Bronchial smooth muscle cell (primary cell): ENCODE data around the gene NUP107. TPM values are rescaled to one million over a fixed set of nuclear protein-coding genes. Genes with fewer than 3 reads are reported as not detected.

Experiments used
- total RNA-seq: library from RNA; depleted of rRNA; stranded (reverse); fragments of >200 nt; gene quantifications from 2 replicates; pipeline ENCODE4 v1.2.1, GENCODE V29; 2014

The NUP107 gene
- 23.5 and 27.9 TPM in 2 replicates for total RNA-seq

DNA sequence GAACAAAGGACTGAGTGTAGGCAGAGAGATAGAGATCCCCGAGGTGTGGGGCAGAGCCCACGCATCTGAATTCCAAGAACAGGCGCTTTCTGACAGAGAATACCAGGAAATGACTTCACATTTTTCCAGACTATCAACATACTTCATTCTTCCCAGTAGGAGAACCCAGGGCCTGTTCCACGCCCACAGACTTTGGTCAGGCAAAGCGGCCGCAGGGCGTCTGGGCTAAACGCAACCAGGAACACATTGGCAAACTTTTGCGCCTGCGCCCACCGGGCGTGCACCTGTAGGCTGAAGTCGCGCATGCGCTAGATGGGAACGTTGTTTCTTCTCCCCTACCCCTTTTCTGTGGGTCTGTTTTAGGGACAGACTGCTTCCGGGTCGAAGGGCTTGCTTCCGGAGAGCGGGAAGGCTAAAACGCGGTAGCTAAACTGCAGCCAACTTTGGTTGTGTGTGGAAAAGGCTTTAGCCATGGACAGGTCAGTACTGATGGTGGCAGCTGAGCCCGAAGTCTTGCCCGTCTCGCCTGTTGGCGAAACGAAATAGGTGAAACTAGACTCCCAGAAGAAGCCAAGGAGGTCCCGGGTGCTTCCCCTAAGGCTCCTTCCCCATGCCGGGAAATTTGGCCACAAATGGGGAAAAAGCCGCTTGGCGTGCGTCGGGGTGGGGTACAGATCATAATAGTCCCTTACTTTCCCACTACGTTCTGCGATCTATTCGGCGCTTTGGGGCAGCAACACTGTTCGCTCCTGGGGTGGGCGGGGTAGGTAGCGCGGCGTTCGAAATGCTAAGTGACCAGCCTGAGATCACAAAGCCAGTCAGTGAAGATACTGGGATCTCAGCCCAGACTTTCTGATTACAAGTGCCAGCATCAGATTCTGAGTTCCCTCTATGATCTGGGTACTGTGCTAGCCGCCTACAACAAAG, at the start of gene NUP107:
NUP107 (plus strand) TSS at position 384 of the 927 bp plus-strand sequence; CDS start at position 472, 88 bp downstream.

DNA sequence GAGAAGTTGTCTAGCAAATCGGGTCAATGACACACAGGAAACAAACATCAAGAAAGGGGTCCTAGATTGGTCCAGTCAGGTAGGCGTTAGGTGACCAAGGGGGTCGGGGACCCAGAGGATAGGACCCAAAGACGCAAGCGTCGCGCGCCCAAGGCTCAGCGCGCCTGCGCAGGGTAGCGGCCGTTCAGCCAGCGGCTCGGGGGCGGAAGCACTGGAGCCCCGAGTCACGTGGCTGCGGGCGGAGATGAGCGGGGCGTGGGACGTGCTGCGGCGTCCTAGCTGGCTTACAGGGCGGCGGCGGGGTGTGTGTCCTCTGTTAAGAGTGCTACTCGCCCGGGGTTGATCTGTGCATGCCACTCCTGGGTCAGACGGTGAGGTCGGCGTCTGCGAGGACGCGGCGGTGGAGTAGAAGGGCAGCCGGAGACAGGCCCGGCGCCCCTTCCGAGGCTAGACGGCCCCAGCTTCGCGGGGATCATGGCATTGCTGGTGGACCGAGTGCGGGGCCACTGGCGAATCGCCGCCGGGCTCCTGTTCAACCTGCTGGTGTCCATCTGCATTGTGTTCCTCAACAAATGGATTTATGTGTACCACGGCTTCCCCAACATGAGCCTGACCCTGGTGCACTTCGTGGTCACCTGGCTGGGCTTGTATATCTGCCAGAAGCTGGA, 59.3 kb downstream of the NUP107 start, which contains the start of gene SLC35E3:
SLC35E3 (plus strand) TSS at position 273 of the 668 bp plus-strand sequence; CDS start at position 475, 202 bp downstream.

Other genes starting within 250 kb of the NUP107 start
- 126 and 131 TPM in 2 replicates for gene RAP1B, start 76.1 kb upstream of the NUP107 start, total RNA-seq
- gene SLC35E3, start 59.2 kb downstream of the NUP107 start, total RNA-seq: 3.0 and 4.6 TPM in 2 replicates
- gene MDM2, start 121.2 kb downstream of the NUP107 start, total RNA-seq: 206 and 274 TPM in 2 replicates
- 26.4 and 48.7 TPM in 2 replicates for gene CPM, start 246.2 kb downstream of the NUP107 start, total RNA-seq